ENCODE measurements around the gene CPEB4. TPM values are rescaled to one million over a fixed set of nuclear protein-coding genes. Genes with fewer than 3 reads are reported as not detected.

The CPEB4 gene
- polyA plus RNA-seq, 2 donors: 10.3 to 12.4 TPM

- WGBS, 2 donors: 67 to 81% methylated on average over 6 of the region's 6 CpGs
Observed at GRCh38 chr5:173954671-173955521, 66.7 kb downstream of the CPEB4 start.

GRCh38 chr5:173960986-173961385 is 72.8 kb downstream of the CPEB4 start:
- Histone ChIP-seq H3K4me1 (ENCODE audit: control insufficient read depth in 2 of 2, insufficient read depth in 2 of 2, low read length in 1 of 2) (peaks cover 0 to under 1% of the 10 kb centered on the region in 2 donors), H3K27ac (ENCODE audit: low read depth in 2 of 2, low read length in 1 of 2) (no peak overlapping the region), H3K36me3 (ENCODE audit: control insufficient read depth in 2 of 2, insufficient read depth in 2 of 2, low read length in 1 of 2) (peaks cover 0 to under 1% of the 10 kb centered on the region in 2 donors), H3K27me3 (ENCODE audit: control insufficient read depth in 1 of 2, insufficient read depth in 2 of 2, low read length in 2 of 2) (no peaks in the 10 kb centered on the region), H3K4me3 (ENCODE audit: low read depth in 1 of 2, low read length in 2 of 2) (no peak overlapping the region), H3K9me3 (ENCODE audit: control insufficient read depth in 2 of 2, insufficient read depth in 1 of 2, low read depth in 1 of 2, low read length in 1 of 2) (no peaks in the 10 kb centered on the region)
- 57 to 66% methylated on average over 2 of the region's 2 CpGs for WGBS, 2 donors

More at GRCh38 chr5:173954671-173955521, 66.7 kb downstream of the CPEB4 start:
- H3K27me3 ChIP-seq (ENCODE audit: control insufficient read depth in 1 of 2, insufficient read depth in 2 of 2, low read length in 2 of 2): no peaks in the 10 kb centered on the region
- H3K36me3 ChIP-seq (ENCODE audit: control insufficient read depth in 2 of 2, insufficient read depth in 2 of 2, low read length in 1 of 2): peaks cover 7 to 10% of the 10 kb centered on the region in 2 donors
- no peaks in the 10 kb centered on the region for H3K9me3 ChIP-seq (ENCODE audit: control insufficient read depth in 2 of 2, insufficient read depth in 1 of 2, low read depth in 1 of 2, low read length in 1 of 2)
- H3K27ac ChIP-seq (ENCODE audit: low read depth in 2 of 2, low read length in 1 of 2): peak overlapping the region in 1 of 2 donors; percentile 7
- H3K4me1 ChIP-seq (ENCODE audit: control insufficient read depth in 2 of 2, insufficient read depth in 2 of 2, low read length in 1 of 2): peaks cover 0 to 3% of the 10 kb centered on the region in 2 donors
- no peak overlapping the region for H3K4me3 ChIP-seq (ENCODE audit: low read depth in 1 of 2, low read length in 2 of 2)

GRCh38 chr5:173961418-173961817 is 73.3 kb downstream of the CPEB4 start:
- no peaks in the 10 kb centered on the region for H3K27me3 ChIP-seq (ENCODE audit: control insufficient read depth in 1 of 2, insufficient read depth in 2 of 2, low read length in 2 of 2)
- no peaks in the 10 kb centered on the region for H3K9me3 ChIP-seq (ENCODE audit: control insufficient read depth in 2 of 2, insufficient read depth in 1 of 2, low read depth in 1 of 2, low read length in 1 of 2)
- H3K4me3 ChIP-seq (ENCODE audit: low read depth in 1 of 2, low read length in 2 of 2): no peak overlapping the region
- WGBS, 2 donors: 43 to 49% methylated on average over 1 of the region's 1 CpG
- H3K27ac ChIP-seq (ENCODE audit: low read depth in 2 of 2, low read length in 1 of 2): no peak overlapping the region
- no peaks in the 10 kb centered on the region for H3K4me1 ChIP-seq (ENCODE audit: control insufficient read depth in 2 of 2, insufficient read depth in 2 of 2, low read length in 1 of 2)
- H3K36me3 ChIP-seq (ENCODE audit: control insufficient read depth in 2 of 2, insufficient read depth in 2 of 2, low read length in 1 of 2): no peaks in the 10 kb centered on the region

GRCh38 chr5:173962436-173962972 is 74.4 kb downstream of the CPEB4 start:
- 91 to 98% methylated on average over 3 of the region's 3 CpGs for WGBS, 2 donors

GRCh38 chr5:173963182-173963838 is 75.2 kb downstream of the CPEB4 start:
- 39 to 51% methylated on average over 10 of the region's 10 CpGs for WGBS, 2 donors

More at GRCh38 chr5:173962436-173962972, 74.4 kb downstream of the CPEB4 start:
- Histone ChIP-seq H3K4me3 (ENCODE audit: low read depth in 1 of 2, low read length in 2 of 2) (no peak overlapping the region), H3K4me1 (ENCODE audit: control insufficient read depth in 2 of 2, insufficient read depth in 2 of 2, low read length in 1 of 2) (no peaks in the 10 kb centered on the region), H3K27ac (ENCODE audit: low read depth in 2 of 2, low read length in 1 of 2) (no peak overlapping the region), H3K27me3 (ENCODE audit: control insufficient read depth in 1 of 2, insufficient read depth in 2 of 2, low read length in 2 of 2) (no peaks in the 10 kb centered on the region), H3K9me3 (ENCODE audit: control insufficient read depth in 2 of 2, insufficient read depth in 1 of 2, low read depth in 1 of 2, low read length in 1 of 2) (no peaks in the 10 kb centered on the region), H3K36me3 (ENCODE audit: control insufficient read depth in 2 of 2, insufficient read depth in 2 of 2, low read length in 1 of 2) (no peaks in the 10 kb centered on the region)

GRCh38 chr5:173963867-173964441 is 75.8 kb downstream of the CPEB4 start:
- Histone ChIP-seq H3K4me3 (ENCODE audit: low read depth in 1 of 2, low read length in 2 of 2) (no peak overlapping the region), H3K27ac (ENCODE audit: low read depth in 2 of 2, low read length in 1 of 2) (no peak overlapping the region)
- 62 to 67% methylated on average over 19 of the region's 19 CpGs for WGBS, 2 donors

More at GRCh38 chr5:173963182-173963838, 75.2 kb downstream of the CPEB4 start:
- Histone ChIP-seq H3K4me3 (ENCODE audit: low read depth in 1 of 2, low read length in 2 of 2) (no peak overlapping the region), H3K27ac (ENCODE audit: low read depth in 2 of 2, low read length in 1 of 2) (no peak overlapping the region), H3K9me3 (ENCODE audit: control insufficient read depth in 2 of 2, insufficient read depth in 1 of 2, low read depth in 1 of 2, low read length in 1 of 2) (no peaks in the 10 kb centered on the region), H3K36me3 (ENCODE audit: control insufficient read depth in 2 of 2, insufficient read depth in 2 of 2, low read length in 1 of 2) (no peaks in the 10 kb centered on the region), H3K27me3 (ENCODE audit: control insufficient read depth in 1 of 2, insufficient read depth in 2 of 2, low read length in 2 of 2) (no peaks in the 10 kb centered on the region), H3K4me1 (ENCODE audit: control insufficient read depth in 2 of 2, insufficient read depth in 2 of 2, low read length in 1 of 2) (no peaks in the 10 kb centered on the region)

GRCh38 chr5:173964506-173964905 is 76.4 kb downstream of the CPEB4 start:
- Histone ChIP-seq H3K4me3 (ENCODE audit: low read depth in 1 of 2, low read length in 2 of 2) (no peak overlapping the region), H3K27me3 (ENCODE audit: control insufficient read depth in 1 of 2, insufficient read depth in 2 of 2, low read length in 2 of 2) (no peaks in the 10 kb centered on the region)
- 75 to 84% methylated on average over 1 of the region's 1 CpG for WGBS, 2 donors

More at GRCh38 chr5:173963867-173964441, 75.8 kb downstream of the CPEB4 start:
- H3K9me3 ChIP-seq (ENCODE audit: control insufficient read depth in 2 of 2, insufficient read depth in 1 of 2, low read depth in 1 of 2, low read length in 1 of 2): no peaks in the 10 kb centered on the region
- no peaks in the 10 kb centered on the region for H3K4me1 ChIP-seq (ENCODE audit: control insufficient read depth in 2 of 2, insufficient read depth in 2 of 2, low read length in 1 of 2)
- H3K36me3 ChIP-seq (ENCODE audit: control insufficient read depth in 2 of 2, insufficient read depth in 2 of 2, low read length in 1 of 2): no peaks in the 10 kb centered on the region
- no peaks in the 10 kb centered on the region for H3K27me3 ChIP-seq (ENCODE audit: control insufficient read depth in 1 of 2, insufficient read depth in 2 of 2, low read length in 2 of 2)

GRCh38 chr5:173967241-173967640 is 79.1 kb downstream of the CPEB4 start:
- Histone ChIP-seq H3K36me3 (ENCODE audit: control insufficient read depth in 2 of 2, insufficient read depth in 2 of 2, low read length in 1 of 2) (no peaks in the 10 kb centered on the region), H3K27ac (ENCODE audit: low read depth in 2 of 2, low read length in 1 of 2) (no peak overlapping the region), H3K4me3 (ENCODE audit: low read depth in 1 of 2, low read length in 2 of 2) (no peak overlapping the region), H3K9me3 (ENCODE audit: control insufficient read depth in 2 of 2, insufficient read depth in 1 of 2, low read depth in 1 of 2, low read length in 1 of 2) (no peaks in the 10 kb centered on the region), H3K4me1 (ENCODE audit: control insufficient read depth in 2 of 2, insufficient read depth in 2 of 2, low read length in 1 of 2) (no peaks in the 10 kb centered on the region), H3K27me3 (ENCODE audit: control insufficient read depth in 1 of 2, insufficient read depth in 2 of 2, low read length in 2 of 2) (no peaks in the 10 kb centered on the region)
- WGBS, 2 donors: 55 to 63% methylated on average over 4 of the region's 4 CpGs

More at GRCh38 chr5:173964506-173964905, 76.4 kb downstream of the CPEB4 start:
- H3K9me3 ChIP-seq (ENCODE audit: control insufficient read depth in 2 of 2, insufficient read depth in 1 of 2, low read depth in 1 of 2, low read length in 1 of 2): no peaks in the 10 kb centered on the region
- H3K36me3 ChIP-seq (ENCODE audit: control insufficient read depth in 2 of 2, insufficient read depth in 2 of 2, low read length in 1 of 2): no peaks in the 10 kb centered on the region
- H3K4me1 ChIP-seq (ENCODE audit: control insufficient read depth in 2 of 2, insufficient read depth in 2 of 2, low read length in 1 of 2): no peaks in the 10 kb centered on the region
- no peak overlapping the region for H3K27ac ChIP-seq (ENCODE audit: low read depth in 2 of 2, low read length in 1 of 2)

GRCh38 chr5:173968154-173968797 is 80.1 kb downstream of the CPEB4 start:
- Histone ChIP-seq H3K36me3 (ENCODE audit: control insufficient read depth in 2 of 2, insufficient read depth in 2 of 2, low read length in 1 of 2) (no peaks in the 10 kb centered on the region), H3K27ac (ENCODE audit: low read depth in 2 of 2, low read length in 1 of 2) (no peak overlapping the region), H3K4me1 (ENCODE audit: control insufficient read depth in 2 of 2, insufficient read depth in 2 of 2, low read length in 1 of 2) (peaks cover under 1 to 2% of the 10 kb centered on the region in 2 donors), H3K27me3 (ENCODE audit: control insufficient read depth in 1 of 2, insufficient read depth in 2 of 2, low read length in 2 of 2) (no peaks in the 10 kb centered on the region), H3K9me3 (ENCODE audit: control insufficient read depth in 2 of 2, insufficient read depth in 1 of 2, low read depth in 1 of 2, low read length in 1 of 2) (no peaks in the 10 kb centered on the region), H3K4me3 (ENCODE audit: low read depth in 1 of 2, low read length in 2 of 2) (no peak overlapping the region)
- 70 to 78% methylated on average over 9 of the region's 9 CpGs for WGBS, 2 donors

Data from esophagus (tissue), 2 donors.